WI38 (cell line): ENCODE measurements around the gene TIMM29.
A peak's percentile ranks its signal among the peaks of the same experiment; 100 is the strongest.

Experiments
- H3K4me3 ChIP-seq: 2 replicates; pipeline ENCODE4 v1.5.1; 2011; ENCODE audit warnings: low read depth, mild to moderate bottlenecking, control low read depth, low read length
- TF ChIP-seq, protein P1 (sequence below): IDR thresholded peaks from 2 replicates; pipeline ENCODE4 v1.5.1; 2012; ENCODE audit warnings: low read depth, mild to moderate bottlenecking, control low read depth, low read length

Gene TIMM29

DNA sequence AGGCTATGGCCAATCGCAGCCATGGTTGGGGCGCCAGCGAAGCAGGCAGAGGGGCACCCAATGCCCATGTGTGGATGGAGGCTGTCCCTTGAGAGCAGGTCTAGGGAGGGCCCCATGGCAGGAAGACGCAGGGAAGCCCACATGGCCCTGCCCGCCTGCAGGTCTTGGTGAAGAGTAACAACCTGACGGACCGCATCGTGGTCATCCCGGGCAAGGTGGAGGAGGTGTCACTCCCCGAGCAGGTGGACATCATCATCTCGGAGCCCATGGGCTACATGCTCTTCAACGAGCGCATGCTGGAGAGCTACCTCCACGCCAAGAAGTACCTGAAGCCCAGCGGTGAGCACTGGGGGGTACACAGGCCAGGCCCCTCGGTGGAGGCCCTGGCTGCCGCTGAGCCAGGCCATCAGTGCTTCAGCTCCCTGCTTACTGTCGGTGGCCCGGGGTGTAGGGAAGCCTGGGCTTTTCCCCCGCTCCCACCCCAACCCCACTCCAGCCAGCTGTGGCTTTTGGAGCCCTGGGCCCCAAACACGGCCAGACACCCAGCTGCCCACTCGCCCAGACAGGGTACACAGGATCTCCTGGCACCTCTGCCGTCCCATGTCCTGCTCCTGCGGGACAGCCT is 14.8 kb upstream of the TIMM29 start:
- TF ChIP-seq, protein P1, sequence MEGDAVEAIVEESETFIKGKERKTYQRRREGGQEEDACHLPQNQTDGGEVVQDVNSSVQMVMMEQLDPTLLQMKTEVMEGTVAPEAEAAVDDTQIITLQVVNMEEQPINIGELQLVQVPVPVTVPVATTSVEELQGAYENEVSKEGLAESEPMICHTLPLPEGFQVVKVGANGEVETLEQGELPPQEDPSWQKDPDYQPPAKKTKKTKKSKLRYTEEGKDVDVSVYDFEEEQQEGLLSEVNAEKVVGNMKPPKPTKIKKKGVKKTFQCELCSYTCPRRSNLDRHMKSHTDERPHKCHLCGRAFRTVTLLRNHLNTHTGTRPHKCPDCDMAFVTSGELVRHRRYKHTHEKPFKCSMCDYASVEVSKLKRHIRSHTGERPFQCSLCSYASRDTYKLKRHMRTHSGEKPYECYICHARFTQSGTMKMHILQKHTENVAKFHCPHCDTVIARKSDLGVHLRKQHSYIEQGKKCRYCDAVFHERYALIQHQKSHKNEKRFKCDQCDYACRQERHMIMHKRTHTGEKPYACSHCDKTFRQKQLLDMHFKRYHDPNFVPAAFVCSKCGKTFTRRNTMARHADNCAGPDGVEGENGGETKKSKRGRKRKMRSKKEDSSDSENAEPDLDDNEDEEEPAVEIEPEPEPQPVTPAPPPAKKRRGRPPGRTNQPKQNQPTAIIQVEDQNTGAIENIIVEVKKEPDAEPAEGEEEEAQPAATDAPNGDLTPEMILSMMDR, result no peak
- H3K4me3 ChIP-seq, result no peak overlapping the region

DNA sequence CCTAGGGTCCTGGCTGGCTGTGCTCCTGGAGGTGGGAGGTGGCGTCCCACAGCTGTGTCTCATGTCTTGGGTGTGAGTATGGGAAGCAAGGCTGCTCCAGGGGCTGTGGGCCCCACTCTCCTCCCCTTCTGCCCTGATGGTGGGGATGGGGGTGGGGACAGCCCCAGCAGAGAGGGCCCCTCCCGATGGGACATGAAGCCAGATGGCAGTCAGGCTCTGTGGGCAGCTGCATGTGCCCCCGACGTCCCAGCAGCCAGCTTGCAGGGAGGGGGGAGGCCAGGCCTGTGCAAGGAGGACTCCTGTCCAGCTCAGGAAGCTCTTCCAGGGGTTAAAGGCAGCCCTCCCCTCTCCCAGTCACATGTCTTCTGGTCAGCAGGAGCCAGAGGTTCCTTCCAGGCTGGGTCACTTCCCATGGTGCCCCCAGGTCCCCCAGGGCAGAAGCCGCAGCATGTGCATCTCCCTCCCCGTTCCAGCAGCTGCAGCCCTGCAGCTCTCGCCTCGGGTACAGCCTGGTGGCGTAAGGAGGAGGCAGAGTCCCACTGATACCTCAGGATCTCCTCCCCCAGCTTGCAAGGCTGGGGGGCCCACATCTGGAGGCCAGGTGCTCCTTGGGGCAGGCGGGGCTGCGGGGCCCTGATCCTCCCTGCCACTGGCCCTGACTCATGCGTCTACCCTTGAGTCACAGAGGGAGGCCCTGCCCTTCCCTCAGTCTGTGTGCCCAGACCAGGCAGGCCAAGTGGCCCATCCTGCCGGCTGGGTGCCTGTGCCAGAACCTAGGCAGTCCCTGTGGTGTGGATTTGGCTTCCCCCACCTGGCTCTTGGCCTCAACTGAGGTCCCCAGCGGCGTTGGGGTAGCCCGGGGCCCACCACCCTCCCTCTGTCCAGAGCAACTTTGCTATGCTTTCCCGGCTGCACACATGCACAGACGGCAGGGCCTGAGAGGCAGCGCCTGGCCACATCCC is 13.2 kb upstream of the TIMM29 start:
- H3K4me3 ChIP-seq, result no peak overlapping the region
- TF ChIP-seq, protein P1, result peak; percentile 14; the same call in 1 of the 2 replicates

DNA sequence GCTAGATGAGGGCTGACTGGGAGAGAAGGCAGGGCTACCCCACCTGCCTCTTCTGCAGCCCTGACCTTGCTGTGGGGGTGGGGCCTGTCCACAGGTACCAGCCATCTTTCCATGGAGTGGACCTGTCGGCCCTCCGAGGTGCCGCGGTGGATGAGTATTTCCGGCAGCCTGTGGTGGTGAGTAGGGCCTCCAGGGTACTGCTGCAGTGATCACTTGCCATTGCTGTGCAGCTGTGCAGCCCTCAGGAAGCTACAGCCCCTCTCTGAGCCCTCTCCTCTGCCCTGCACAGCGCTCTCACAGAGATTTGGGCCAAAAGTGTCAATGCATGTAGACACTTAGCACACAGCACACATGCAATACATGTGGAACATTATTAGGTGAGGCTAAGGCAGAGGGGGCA is 12.0 kb upstream of the TIMM29 start:
- TF ChIP-seq, protein P1, result no peak
- no peak overlapping the region for H3K4me3 ChIP-seq

DNA sequence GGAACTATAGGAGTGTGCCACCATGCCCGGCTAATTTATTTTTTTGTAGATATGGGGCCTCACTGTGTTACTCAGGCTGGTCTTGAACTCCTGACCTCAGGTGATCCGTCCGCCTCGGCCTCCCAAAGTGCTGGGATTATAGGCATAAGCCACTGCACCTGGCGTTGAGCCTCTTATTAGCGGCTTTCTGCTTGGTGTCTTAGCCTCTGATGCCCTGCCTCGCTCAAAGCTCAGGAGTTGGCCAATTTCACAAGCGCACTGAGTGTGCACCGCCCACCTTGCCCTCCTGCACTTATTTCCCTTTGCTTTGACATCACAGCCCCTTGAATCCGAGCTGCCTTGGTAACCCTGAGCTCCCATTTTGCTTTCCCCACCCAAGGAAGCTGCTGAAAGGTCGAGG is 10.3 kb upstream of the TIMM29 start:
- TF ChIP-seq, protein P1, result no peak
- H3K4me3 ChIP-seq, result no peak overlapping the region

DNA sequence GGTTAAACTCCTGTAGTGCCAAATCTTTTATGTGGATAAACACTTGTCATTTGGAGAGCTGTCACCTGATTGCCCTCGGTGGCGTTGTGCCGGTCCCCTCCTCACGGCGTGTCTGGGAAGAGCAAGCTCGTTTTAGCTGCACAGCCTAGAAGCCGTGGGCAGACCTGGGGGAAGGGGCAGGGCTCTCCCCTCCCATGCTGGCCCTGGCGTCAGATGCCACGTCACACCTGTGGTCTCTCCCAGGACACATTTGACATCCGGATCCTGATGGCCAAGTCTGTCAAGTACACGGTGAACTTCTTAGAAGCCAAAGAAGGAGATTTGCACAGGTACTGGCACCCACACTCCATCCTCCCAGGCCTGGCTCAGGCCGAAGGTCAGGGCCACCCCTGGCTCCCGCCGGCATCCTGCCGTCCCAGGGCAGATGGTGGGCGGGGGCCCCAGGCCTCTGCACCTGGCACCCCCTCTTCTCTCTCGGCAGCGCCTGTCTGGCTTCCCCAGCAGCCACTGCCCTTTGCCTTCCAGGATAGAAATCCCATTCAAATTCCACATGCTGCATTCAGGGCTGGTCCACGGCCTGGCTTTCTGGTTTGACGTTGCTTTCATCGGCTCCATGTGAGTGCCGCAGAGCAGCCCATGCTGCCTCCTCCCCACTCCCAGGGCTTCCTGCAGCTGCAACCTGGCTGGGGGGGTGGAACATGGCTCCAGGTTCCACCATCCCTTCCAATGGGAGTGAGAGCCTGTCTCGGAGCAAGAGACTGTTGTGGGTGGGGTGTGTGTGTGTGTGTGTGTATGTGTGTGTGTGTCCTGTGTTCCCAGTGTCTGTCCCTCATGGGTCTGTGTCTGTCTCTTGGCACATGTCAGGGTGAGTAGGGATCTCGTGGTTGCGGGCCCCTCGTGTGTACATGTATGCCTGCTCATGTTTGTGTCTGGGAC is 9.0 kb upstream of the TIMM29 start:
- no peak overlapping the region for H3K4me3 ChIP-seq
- TF ChIP-seq, protein P1, result no peak

DNA sequence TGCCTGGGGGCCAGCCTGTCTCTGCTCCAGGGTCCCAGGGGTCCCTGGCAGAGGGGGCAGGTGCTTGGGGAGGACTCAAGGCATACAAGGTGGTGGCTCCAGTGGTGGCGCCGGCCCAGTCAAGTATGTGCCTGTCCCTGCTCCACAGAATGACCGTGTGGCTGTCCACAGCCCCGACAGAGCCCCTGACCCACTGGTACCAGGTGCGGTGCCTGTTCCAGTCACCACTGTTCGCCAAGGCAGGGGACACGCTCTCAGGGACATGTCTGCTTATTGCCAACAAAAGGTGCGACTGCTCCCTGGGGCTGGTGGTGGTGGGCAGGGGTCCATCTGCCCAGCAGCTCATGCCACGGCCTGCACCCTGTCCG is 8.3 kb upstream of the TIMM29 start:
- H3K4me3 ChIP-seq, result no peak overlapping the region
- TF ChIP-seq, protein P1, result no peak
